HG02763 (cell line): ENCODE measurements around the gene IMPACT.

ENCODE experiments used
- ATAC-seq: cut with Tn5 transposase; IDR thresholded peaks from one replicate; pipeline ENCODE4 v1.9.1; 2021; ENCODE audit warnings: mild to moderate bottlenecking, moderate library complexity; ENCODE audit not compliant: unreplicated experiment

IMPACT gene

GRCh38 chr18:24426398-24427294 lies at the start of gene IMPACT:
IMPACT (plus strand) TSS chr18:24426670; CDS start chr18:24426757, 87 bp downstream.
- peak; percentile 86 for ATAC-seq

GRCh38 chr18:24378598-24378997 lies 47.9 kb upstream of the IMPACT start:
- ATAC-seq = no peak

DNA sequence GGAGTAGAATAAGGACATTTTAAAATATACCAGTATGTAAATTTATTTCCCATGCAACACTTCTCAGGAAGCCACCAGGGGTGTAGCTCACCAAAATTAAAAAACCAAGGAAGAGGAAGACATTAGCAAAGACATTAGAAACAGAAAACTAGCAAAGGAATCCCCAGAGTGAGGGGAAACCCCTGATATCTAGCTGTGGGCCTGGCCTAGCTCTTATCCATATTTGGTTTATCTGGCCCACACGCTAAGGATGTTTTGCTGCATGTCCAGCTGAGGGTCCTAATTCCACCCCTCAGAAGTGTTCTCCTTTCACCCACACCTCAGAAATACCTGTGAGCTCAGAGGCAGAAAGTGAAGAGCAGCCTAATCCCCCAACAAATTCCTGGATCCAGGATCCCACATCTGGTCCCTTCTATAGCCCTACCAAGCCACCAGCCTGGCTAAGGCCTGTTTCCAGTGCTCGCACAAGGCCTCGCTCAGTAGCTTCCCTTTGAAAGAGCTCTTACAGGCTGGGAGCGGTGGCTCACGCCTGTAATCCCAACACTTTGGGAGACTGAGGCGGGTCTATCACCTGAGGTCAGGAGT lies 46.2 kb upstream of the IMPACT start:
- no peak for ATAC-seq

- no peak for ATAC-seq
Measured at GRCh38 chr18:24381126-24381525, 45.3 kb upstream of the IMPACT start.

- ATAC-seq = no peak
Measured at GRCh38 chr18:24386681-24387080, 39.8 kb upstream of the IMPACT start.

DNA sequence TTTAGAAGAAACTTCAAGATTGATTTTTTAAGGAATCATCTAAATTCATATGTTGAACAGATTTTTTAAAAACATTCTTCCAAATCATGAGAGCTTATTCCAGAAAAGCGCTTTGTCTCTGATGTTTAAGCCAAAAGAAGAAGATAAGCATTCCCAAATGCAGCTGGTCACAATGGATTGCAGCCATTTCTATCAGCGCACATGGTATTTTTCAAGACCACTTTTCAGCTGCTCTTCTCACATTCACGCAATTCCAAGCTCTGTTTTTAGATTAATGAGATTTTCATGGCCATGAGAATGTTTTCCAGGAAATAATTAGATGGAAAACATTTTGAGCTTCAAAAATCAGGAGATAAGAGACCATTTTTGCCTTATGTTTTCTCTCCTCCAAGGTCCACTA lies 37.5 kb upstream of the IMPACT start:
- no peak for ATAC-seq

- no peak for ATAC-seq
Measured at GRCh38 chr18:24395049-24395795, 31.2 kb upstream of the IMPACT start.

DNA sequence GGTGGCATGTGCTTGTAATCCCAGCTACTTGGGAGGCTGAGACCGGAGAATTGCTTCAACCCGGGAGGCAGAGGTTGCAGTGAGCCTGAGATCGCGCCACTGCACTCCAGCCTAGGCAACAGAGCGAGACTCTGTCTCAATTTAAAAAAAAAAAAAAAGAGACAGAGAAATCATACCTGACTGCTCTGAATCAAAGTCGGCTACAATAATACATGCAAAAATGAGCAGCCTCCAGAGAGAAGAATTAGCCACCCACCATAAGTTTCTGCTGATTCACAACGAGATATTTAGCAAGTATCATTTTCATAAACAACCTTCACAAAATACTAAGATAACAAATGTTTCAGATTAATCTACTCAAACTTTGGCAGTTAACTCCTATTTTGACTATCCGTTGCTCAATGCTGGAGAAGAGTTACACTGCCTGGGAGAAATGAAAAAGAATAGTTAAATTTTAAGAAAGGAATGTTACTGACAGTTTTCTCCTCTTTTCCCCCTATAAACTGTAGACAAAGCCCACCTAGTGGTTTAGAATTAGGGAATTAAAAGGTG lies 30.3 kb upstream of the IMPACT start:
- ATAC-seq = no peak

DNA sequence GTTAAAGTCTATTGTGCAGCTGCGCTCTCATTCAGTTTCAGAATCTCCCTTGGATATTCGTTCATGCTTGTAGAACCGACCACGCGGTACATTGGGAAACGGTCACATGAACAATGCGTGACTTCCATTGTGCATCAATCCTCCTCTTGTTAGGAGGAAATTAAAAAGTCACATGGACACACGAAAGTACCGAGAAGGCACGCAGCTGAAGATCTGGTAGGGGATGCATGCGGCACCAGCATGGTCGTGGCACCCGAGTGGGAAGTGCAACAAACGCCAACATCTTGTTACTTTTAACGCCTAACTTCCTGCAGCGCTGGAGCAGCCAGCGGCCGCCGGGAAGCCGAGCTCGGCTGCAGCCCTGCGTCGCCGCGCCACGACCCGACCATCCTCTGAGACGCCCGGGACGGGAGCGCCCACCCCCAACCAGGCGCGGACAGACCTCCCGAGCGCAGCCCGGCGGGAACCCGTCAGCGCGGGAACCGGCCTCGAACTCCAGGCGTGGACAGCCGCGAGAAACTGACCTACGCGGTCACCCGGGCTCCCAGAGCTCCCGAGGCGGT lies 29.3 kb upstream of the IMPACT start:
- no peak for ATAC-seq

- no peak for ATAC-seq
Measured at GRCh38 chr18:24397694-24398368, 28.6 kb upstream of the IMPACT start, which contains the start of gene OSBPL1A. OSBPL1A (minus strand) TSS chr18:24397824; CDS start chr18:24377533, 20,291 bp downstream.

GRCh38 chr18:24398540-24398939 lies 27.9 kb upstream of the IMPACT start:
- no peak for ATAC-seq

DNA sequence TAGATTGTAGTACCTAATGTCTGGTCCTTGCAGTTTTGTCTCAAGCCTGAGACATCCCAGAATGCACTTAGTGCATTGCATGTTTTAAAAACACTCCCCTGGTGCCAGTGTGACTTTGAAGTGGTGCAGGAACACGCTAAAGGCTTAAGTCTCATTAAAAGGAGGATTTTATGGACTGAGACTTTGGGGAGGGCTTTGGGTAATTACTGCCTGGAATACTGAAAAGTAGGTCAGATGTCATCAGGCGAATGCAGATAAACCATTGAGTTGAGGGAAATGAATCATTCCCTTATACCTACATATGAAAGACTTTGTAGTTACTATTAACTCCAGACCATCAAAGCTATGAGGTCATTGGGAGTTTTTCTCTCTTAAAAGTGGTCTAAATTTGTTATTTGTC lies 25.9 kb upstream of the IMPACT start:
- ATAC-seq = no peak

DNA sequence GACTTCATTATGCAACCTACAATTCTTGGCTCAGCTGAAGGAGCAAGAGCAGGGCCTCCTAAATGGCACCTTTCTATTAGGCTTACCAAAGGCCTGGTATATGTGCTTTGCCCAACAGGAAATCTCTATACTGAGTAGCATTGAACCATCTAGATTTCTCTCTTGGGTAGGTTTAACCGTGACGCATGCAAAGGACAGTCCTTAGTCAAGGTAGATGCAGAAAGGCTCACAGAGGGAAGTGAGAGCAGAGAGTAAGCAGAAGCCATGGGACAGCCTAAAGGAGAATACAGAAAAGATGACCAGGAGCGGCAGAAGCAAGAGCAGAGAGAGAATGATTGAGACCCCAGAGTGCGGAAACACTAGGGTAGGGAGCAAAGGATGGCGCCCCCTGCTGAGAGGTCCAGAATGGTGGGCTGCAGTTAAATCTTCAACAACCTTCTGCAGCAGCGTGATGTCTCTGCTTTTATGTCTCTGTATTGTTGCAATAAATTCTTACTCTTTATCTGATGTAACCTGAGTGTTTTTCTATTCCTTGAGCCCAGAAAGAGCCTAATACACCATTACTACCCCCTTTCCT lies 24.2 kb upstream of the IMPACT start:
- ATAC-seq = no peak

- no peak for ATAC-seq
Measured at GRCh38 chr18:24403076-24403475, 23.4 kb upstream of the IMPACT start.

DNA sequence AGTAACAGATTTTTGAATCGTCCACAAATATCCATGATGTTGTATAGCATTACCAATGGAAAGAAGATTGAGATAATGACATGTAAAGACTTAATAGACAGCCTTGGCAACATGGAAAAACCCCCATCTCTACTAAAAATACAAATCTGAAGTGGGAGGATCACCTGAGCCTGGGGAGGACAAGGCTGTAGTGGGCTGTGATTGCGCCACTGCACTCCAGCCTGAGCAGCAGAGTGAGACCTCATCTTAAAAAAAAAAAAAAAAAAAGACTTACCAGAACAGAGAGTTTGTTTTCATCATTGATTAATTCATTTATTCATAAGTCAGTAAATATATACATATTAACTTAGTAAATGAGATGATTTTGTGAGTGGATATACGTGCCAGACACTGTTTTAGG lies 21.9 kb upstream of the IMPACT start:
- ATAC-seq = no peak

- ATAC-seq = no peak
Measured at GRCh38 chr18:24408496-24408895, 18.0 kb upstream of the IMPACT start.

DNA sequence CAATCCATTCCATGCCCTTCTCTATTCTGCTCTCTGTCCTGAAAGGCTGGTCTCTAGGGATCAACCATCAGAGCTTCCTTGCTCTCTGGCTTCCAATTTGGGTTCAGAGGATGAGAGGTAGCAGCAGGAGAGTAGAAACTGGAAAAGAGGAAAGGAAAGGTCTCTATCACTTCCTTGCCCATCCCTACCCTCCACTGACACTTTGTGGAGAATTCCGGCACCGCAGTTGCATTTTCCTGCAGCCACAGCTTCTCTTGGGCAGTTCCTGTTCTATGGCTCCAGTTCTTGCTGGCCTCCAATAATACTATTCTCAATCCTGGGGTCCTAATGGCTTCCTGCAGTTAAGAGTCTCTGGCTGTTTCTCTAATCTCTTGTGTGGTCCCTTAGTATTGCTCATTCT lies 13.3 kb upstream of the IMPACT start:
- no peak for ATAC-seq

DNA sequence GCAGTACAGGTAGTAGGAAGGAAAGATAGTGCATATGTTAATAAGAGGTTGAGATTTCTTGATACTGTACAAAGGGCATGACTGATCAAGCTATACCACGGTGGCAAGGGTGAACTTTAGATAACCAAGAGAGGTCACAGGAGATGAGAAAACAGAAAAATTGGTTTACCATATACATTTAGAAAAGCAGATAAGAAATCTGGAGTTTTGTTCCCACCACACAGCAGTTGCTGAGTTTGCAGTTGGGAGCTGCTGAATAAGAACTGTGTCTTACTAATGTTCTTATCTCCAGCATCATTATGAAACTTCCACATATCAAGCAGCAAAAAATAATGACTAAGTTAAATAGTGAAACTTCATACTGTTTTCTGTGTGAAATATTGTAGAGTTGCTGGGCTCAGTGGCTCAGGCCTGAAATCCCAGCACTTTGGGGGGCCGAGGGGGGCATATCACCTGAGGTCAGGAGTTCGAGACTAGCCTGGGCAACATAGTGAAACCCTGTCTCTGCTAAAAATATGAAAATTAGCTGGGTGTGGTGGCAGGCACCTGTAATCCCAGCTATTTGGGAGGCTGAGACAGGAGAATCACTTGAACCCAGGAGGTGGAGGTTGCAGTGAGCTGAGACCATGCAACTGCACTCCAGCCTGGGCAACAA lies 12.0 kb upstream of the IMPACT start:
- no peak for ATAC-seq

DNA sequence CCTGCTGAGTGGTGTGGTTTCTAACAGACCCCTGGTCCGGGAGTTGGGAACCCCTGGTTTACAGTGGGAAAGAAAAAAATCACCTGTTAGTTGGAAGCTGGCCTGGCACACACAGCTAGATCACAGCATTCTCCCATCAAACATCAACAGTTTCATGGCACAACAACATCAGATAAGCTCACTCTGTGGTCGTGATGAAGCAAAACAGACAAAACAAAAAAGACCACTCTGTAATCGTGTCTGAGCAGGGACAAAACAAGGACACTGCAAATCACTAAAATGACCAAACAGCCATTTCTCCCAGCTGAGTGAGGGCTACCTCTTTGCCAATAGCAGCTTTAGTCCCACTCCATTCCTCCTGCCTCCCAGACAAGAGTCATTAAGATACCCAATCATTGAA lies 9.0 kb upstream of the IMPACT start:
- no peak for ATAC-seq

DNA sequence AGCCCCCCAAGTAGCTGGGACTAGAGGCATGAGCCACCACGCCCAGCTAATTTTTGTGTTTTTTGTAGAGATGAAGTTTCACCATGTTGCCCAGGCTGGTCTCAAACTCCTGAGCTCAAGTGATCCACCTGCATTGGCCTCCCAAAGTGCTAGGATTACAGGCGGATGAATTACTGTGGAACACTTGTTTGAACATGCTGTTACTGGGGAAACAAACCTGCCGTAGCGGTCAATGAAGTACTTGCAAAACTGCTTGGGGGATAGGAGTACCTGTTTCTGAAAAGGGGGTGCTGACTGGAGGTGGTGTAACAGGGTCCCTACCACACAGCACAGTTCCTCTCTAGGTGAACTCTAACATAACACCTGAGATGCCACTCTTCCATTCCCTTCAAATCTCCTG lies 5.9 kb upstream of the IMPACT start:
- ATAC-seq = no peak
